ENCODE results near the gene SLAIN1. TPM values are rescaled to one million over a fixed set of nuclear protein-coding genes. Genes with fewer than 3 reads are reported as not detected.

The SLAIN1 gene
- polyA plus RNA-seq, 3 donors, result 0.43 to 1.4 (median 0.75) TPM

DNA sequence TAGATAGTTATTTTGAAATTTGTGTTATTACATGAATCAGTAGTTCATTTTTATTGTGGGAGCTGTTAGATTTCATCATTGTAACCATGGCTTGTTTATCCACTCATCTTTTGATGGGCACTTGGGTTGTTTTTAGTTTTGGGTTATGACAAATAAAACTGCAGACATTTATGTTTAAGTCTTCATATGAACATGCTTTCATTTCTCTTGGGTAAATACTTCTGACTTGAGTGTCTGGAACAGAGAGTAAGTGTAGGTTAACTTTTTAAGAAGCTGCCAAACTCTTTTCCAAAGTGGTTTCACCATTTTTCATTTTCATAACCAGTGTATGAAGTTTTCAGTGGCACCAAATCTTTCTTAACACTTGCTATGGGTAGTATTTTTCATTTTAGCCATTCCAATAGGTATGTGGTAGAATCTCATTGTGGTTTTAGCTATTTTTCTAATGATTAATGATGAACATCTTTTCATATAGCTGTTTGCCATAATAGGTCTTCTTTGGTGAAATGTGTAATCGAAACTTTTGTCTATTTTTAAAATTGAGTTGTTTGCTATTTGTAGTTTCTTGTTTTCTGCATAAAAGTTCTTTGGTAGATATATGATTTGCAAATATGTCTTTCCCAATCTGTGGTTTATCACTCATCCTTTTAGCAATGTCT lies 17.9 kb downstream of the SLAIN1 start:
- Mint-ChIP-seq H3K27me3 (ENCODE audit: low read depth in 3 of 3) (peaks cover 0 to 2% (median 0%) of the 10 kb centered on the region in 3 donors), H3K4me1 (peaks cover 4% of the 10 kb centered on the region), H3K9me3 (peaks cover 8 to 23% (median 19%) of the 10 kb centered on the region in 7 donors), H3K36me3 (peaks cover 0 to 3% of the 10 kb centered on the region in 2 donors), H3K4me3 (no peak overlapping the region), H3K27ac (no peak overlapping the region)
- H3K27ac ChIP-seq (ENCODE audit: low read depth in 1 of 2, low read length in 2 of 2), result no peak overlapping the region
- TF ChIP-seq, protein P1, sequence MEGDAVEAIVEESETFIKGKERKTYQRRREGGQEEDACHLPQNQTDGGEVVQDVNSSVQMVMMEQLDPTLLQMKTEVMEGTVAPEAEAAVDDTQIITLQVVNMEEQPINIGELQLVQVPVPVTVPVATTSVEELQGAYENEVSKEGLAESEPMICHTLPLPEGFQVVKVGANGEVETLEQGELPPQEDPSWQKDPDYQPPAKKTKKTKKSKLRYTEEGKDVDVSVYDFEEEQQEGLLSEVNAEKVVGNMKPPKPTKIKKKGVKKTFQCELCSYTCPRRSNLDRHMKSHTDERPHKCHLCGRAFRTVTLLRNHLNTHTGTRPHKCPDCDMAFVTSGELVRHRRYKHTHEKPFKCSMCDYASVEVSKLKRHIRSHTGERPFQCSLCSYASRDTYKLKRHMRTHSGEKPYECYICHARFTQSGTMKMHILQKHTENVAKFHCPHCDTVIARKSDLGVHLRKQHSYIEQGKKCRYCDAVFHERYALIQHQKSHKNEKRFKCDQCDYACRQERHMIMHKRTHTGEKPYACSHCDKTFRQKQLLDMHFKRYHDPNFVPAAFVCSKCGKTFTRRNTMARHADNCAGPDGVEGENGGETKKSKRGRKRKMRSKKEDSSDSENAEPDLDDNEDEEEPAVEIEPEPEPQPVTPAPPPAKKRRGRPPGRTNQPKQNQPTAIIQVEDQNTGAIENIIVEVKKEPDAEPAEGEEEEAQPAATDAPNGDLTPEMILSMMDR (IDR thresholded peaks at IDR 0.05), result no peak
- no peaks in the 10 kb centered on the region for H3K27me3 ChIP-seq (ENCODE audit: control insufficient read depth in 2 of 2, insufficient read depth in 2 of 2, low read length in 2 of 2)
- no peak overlapping the region for H3K4me3 ChIP-seq (replicated peaks in 1 of 3; ENCODE audit: low read depth in 2 of 3, low read length in 3 of 3)
- intact Hi-C loops (cut with micrococcal nuclease), result no loop called here
- no peak for DNase-seq
- H4K20me1 ChIP-seq (ENCODE audit: insufficient read depth, low read length), result no peaks in the 10 kb centered on the region
- no peaks in the 10 kb centered on the region for H3K9me3 ChIP-seq (replicated peaks in 1 of 2; ENCODE audit: control insufficient read depth in 1 of 2, insufficient read depth in 1 of 2, low read length in 2 of 2)
- no peak overlapping the region for H2AFZ ChIP-seq (ENCODE audit: insufficient read depth, low read depth, low read length, poor library complexity, severe bottlenecking)
- no peaks in the 10 kb centered on the region for H3K79me2 ChIP-seq (ENCODE audit: insufficient read depth, low read length)
- no peak overlapping the region for H3K4me2 ChIP-seq (replicated peaks; ENCODE audit: extremely low read depth, low read length, poor library complexity, severe bottlenecking)
- no peaks in the 10 kb centered on the region for H3K36me3 ChIP-seq (replicated peaks in 1 of 2; ENCODE audit: control insufficient read depth in 1 of 2, insufficient read depth in 2 of 2, low read length in 2 of 2)
- WGBS (ENCODE audit: insufficient coverage), result no CpG with 5 or more reads among the region's 1 CpG
- no peak overlapping the region for H3K9ac ChIP-seq (ENCODE audit: insufficient read depth, low read length, poor library complexity, severe bottlenecking)
- H3K4me1 ChIP-seq (ENCODE audit: control insufficient read depth in 1 of 2, insufficient read depth in 2 of 2, low read length in 2 of 2), result no peaks in the 10 kb centered on the region

GRCh38 chr13:77716692-77717091 lies 19.2 kb downstream of the SLAIN1 start:
- H3K27me3 ChIP-seq (ENCODE audit: control insufficient read depth in 2 of 2, insufficient read depth in 2 of 2, low read length in 2 of 2), result no peaks in the 10 kb centered on the region

More at GRCh38 chr13:77716692-77717091, 19.2 kb downstream of the SLAIN1 start:
- no peak overlapping the region for H2AFZ ChIP-seq (ENCODE audit: insufficient read depth, low read depth, low read length, poor library complexity, severe bottlenecking)
- DNase-seq, result no peak
- H4K20me1 ChIP-seq (ENCODE audit: insufficient read depth, low read length), result no peaks in the 10 kb centered on the region
- no peaks in the 10 kb centered on the region for H3K9me3 ChIP-seq (replicated peaks in 1 of 2; ENCODE audit: control insufficient read depth in 1 of 2, insufficient read depth in 1 of 2, low read length in 2 of 2)
- no peak overlapping the region for H3K27ac Mint-ChIP-seq
- H3K9ac ChIP-seq (ENCODE audit: insufficient read depth, low read length, poor library complexity, severe bottlenecking), result no peak overlapping the region
- TF ChIP-seq, protein P1 (IDR thresholded peaks at IDR 0.05), result no peak
- peaks cover 2 to 11% (median 8%) of the 10 kb centered on the region in 7 donors for H3K9me3 Mint-ChIP-seq
- peaks cover 0 to 2% (median 0%) of the 10 kb centered on the region in 3 donors for H3K27me3 Mint-ChIP-seq (ENCODE audit: low read depth in 3 of 3)
- intact Hi-C loops (cut with micrococcal nuclease), result no loop called here
- peaks cover 5% of the 10 kb centered on the region for H3K4me1 Mint-ChIP-seq
- no peak overlapping the region for H3K4me2 ChIP-seq (replicated peaks; ENCODE audit: extremely low read depth, low read length, poor library complexity, severe bottlenecking)
- no peak overlapping the region for H3K4me3 ChIP-seq (replicated peaks in 1 of 3; ENCODE audit: low read depth in 2 of 3, low read length in 3 of 3)
- WGBS (ENCODE audit: insufficient coverage), result no CpG with 5 or more reads among the region's 2 CpGs
- no peak overlapping the region for H3K4me3 Mint-ChIP-seq
- peaks cover 0 to 8% of the 10 kb centered on the region in 2 donors for H3K36me3 Mint-ChIP-seq
- H3K4me1 ChIP-seq (ENCODE audit: control insufficient read depth in 1 of 2, insufficient read depth in 2 of 2, low read length in 2 of 2), result no peaks in the 10 kb centered on the region
- H3K27ac ChIP-seq (ENCODE audit: low read depth in 1 of 2, low read length in 2 of 2), result no peak overlapping the region
- no peaks in the 10 kb centered on the region for H3K79me2 ChIP-seq (ENCODE audit: insufficient read depth, low read length)
- H3K36me3 ChIP-seq (replicated peaks in 1 of 2; ENCODE audit: control insufficient read depth in 1 of 2, insufficient read depth in 2 of 2, low read length in 2 of 2), result no peaks in the 10 kb centered on the region

All from CD14-positive monocyte (primary cell).